Keratinocyte (primary cell): ENCODE results near the gene ASTL. TPM values are rescaled to one million over a fixed set of nuclear protein-coding genes. Genes with fewer than 3 reads are reported as not detected.

Experiments
- DNase-seq: peaks from one replicate; pipeline ENCODE4 v3.0.0-alpha.2; 2011; ENCODE audit warnings: low read depth, missing footprints, low spot score
- FAIRE-seq: peaks from 2 replicates; lab custom pipeline; 2011; peaks lifted over from hg19 to GRCh38; lab: Jason Lieb, UNC
- H2AFZ ChIP-seq: 2 replicates; pipeline ENCODE4 v1.6.0; 2012; ENCODE audit warnings: low read length, control low read depth, inconsistent platforms; ENCODE audit not compliant: control insufficient read depth
- H3K27ac ChIP-seq: 2 replicates; pipeline ENCODE4 v1.5.1; 2011; ENCODE audit warnings: low read length; ENCODE audit not compliant: control insufficient read depth, insufficient read depth
- H3K27me3 ChIP-seq: 3 replicates; pipeline ENCODE4 v1.6.0; 2011; ENCODE audit warnings: low read length; ENCODE audit not compliant: control insufficient read depth, insufficient read depth; ENCODE audit errors: extremely low read depth
- H3K36me3 ChIP-seq, 2 experiments: 2 replicates in 1 of 2; 3 replicates in 1 of 2; pipeline ENCODE4 v1.5.1; 2011; ENCODE audit warnings: low read length in 2 of 2, mild to moderate bottlenecking in 1 of 2; ENCODE audit not compliant: control insufficient read depth in 2 of 2, insufficient read depth in 2 of 2; ENCODE audit errors: extremely low read depth in 1 of 2
- H3K4me1 ChIP-seq: 3 replicates; pipeline ENCODE4 v1.5.1; 2011; ENCODE audit warnings: low read length; ENCODE audit not compliant: control insufficient read depth, insufficient read depth; ENCODE audit errors: extremely low read depth
- H3K4me2 ChIP-seq: 3 replicates; pipeline ENCODE4 v1.6.0; 2011; ENCODE audit warnings: low read depth, low read length; ENCODE audit not compliant: control insufficient read depth, insufficient read depth; ENCODE audit errors: extremely low read depth
- H3K4me3 ChIP-seq, 3 experiments: fragments of 200-600 bp in 1 of 3; sonication (generic) in 1 of 3; 2 replicates in 2 of 3; 3 replicates in 1 of 3; pipeline ENCODE4 v1.5.1; 2011 to 2016; ENCODE audit warnings: low read length in 3 of 3, mild to moderate bottlenecking in 3 of 3, control low read depth in 2 of 3, inconsistent platforms in 1 of 3, low read depth in 1 of 3, mixed read lengths in 1 of 3, mixed run types in 1 of 3, moderate library complexity in 1 of 3; ENCODE audit not compliant: control insufficient read depth in 2 of 3, insufficient read depth in 2 of 3; ENCODE audit errors: extremely low read depth in 1 of 3
- H3K79me2 ChIP-seq: 2 replicates; pipeline ENCODE4 v1.6.0; 2012; ENCODE audit warnings: low read length; ENCODE audit not compliant: control insufficient read depth, insufficient read depth
- H3K9ac ChIP-seq: 3 replicates; pipeline ENCODE4 v1.6.0; 2011; ENCODE audit warnings: low read length; ENCODE audit not compliant: control insufficient read depth, insufficient read depth; ENCODE audit errors: extremely low read depth
- H3K9me1 ChIP-seq: 3 replicates; pipeline ENCODE4 v1.6.0; 2011; ENCODE audit warnings: low read length; ENCODE audit not compliant: control insufficient read depth, insufficient read depth; ENCODE audit errors: extremely low read depth
- H3K9me3 ChIP-seq: 2 replicates; pipeline ENCODE4 v1.5.1; 2012; ENCODE audit warnings: low read depth, low read length; ENCODE audit not compliant: control insufficient read depth
- H4K20me1 ChIP-seq: 3 replicates; pipeline ENCODE4 v1.6.0; 2011; ENCODE audit warnings: low read length; ENCODE audit not compliant: control insufficient read depth, insufficient read depth; ENCODE audit errors: extremely low read depth
- CTCF ChIP-seq, 3 experiments: IDR thresholded peaks in 1 of 3; conservative IDR thresholded peaks in 1 of 3; optimal IDR thresholded peaks in 1 of 3; 2 replicates in 2 of 3; 3 replicates in 1 of 3; pipeline versions ENCODE3 to v1.5.1; 2011; ENCODE audit warnings: low read length in 3 of 3, mild to moderate bottlenecking in 3 of 3, moderate library complexity in 2 of 3, control low read depth in 1 of 3, inconsistent platforms in 1 of 3; ENCODE audit not compliant: insufficient read depth in 2 of 3; ENCODE audit errors: extremely low read depth in 1 of 3
- EZH2 ChIP-seq: IDR thresholded peaks from one replicate; pipeline ENCODE4 v1.6.1; 2012; ENCODE audit warnings: inconsistent platforms, mild to moderate bottlenecking, low read length, moderate library complexity
- dilution Hi-C: fragments of 300-500 bp; cut with MboI; formaldehyde crosslinking; loops from one replicate; pipeline ENCODE4 v1.7.0; 2020; ENCODE audit warnings: low sequenced_read_pairs; ENCODE audit not compliant: extremely low pct_ligation_motif_present
- polyA plus RNA-seq, 5 experiments: library from polyadenylated mRNA; depleted of rRNA in 3 of 5; stranded (reverse) in 3 of 5; stranded (forward) in 1 of 5; unstranded in 1 of 5; fragments of >200 nt; gene quantifications; 1 replicate in 1 of 5; 2 replicates in 3 of 5; 3 replicates in 1 of 5; pipeline versions ENCODE4 v1.2.1 to v1.2.3, GENCODE V29; 2011 to 2012; ENCODE audit warnings: missing spikeins in 2 of 5, low read depth in 1 of 5, low replicate concordance in 1 of 5

Gene ASTL
- polyA plus RNA-seq, 1 donor (not counting 4 experiments of a cell fraction or from before 2014, with no cell fraction given): not detected

DNA sequence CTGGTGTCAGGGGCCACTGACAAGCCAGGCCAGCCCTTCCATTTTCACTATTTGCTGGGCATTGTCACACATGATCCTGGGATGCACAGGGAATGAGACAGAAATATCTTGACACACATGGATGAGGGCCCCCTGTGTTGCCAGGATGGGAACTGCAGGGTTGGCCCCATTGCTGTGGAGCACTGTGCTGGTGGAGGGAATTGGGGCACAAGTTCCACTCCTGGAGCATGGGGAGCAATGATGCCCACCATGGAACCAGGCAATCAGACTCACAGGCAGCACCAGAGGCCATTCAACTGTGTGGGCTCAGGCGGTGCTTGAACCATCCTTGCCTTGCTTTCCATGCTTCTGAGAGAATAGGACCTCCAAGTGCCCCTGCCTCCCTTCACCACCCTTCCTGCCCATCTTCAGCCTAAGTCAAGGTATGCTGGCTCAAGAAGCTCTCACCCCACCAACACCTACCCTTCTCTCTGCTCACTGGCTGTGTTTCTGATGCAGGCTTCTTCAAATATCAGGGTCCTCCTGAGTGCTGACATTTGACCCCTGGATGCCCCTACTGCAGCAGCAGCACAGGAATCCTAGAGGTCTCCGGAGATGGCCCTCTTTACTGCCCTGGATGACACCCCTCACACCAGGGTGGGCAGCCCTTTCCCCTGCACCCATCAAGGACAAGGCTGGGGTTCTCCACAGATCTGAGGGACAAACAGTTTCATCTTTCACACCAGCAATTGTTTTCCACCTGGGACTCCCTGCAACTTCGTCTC is 33.0 kb downstream of the ASTL start:
- Histone ChIP-seq H2AFZ (no peak overlapping the region), H3K9me1 (no peaks in the 10 kb centered on the region), H3K9ac (no peak overlapping the region), H3K79me2 (no peaks in the 10 kb centered on the region), H3K27me3 (peaks cover 16% of the 10 kb centered on the region), H3K4me1 (no peaks in the 10 kb centered on the region), H3K27ac (no peak overlapping the region), H4K20me1 (no peaks in the 10 kb centered on the region), H3K4me3 (no peak overlapping the region), H3K4me2 (no peak overlapping the region), H3K9me3 (peaks cover 3% of the 10 kb centered on the region), H3K36me3 (no peaks in the 10 kb centered on the region)
- DNase-seq: no peak
- TF ChIP-seq EZH2 (no peak), CTCF (optimal IDR thresholded peaks at IDR 0.05 in 1 of 3, IDR thresholded peaks at IDR 0.05 in 1 of 3, conservative IDR thresholded peaks at IDR 0.05 in 1 of 3; ENCODE audit: extremely low read depth in 1 of 3, insufficient read depth in 2 of 3, low read length in 3 of 3) (no peak)
- no peak for FAIRE-seq
- dilution Hi-C loops: no loop called here

DNA sequence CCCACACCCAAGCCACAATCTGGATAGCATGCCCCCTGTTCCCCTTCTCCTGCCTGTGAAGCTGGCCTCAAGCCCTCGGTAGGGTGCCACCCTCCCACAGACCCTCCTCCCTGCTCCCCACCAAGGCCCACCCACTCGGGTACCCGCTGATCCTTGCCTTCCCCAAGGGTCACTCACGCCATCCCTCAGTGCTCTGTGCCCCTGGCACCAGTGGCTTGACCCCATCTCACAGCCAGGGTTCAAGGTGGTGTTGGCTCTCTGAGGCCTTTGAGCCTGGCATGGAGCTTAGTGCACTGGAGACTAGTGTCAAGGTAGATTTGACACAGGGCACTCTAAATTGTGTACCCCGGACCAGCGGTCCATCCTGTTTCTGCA is 33.8 kb downstream of the ASTL start:
- dilution Hi-C loops: no loop called here

More for the DNA sequence above, 33.8 kb downstream of the ASTL start:
- Histone ChIP-seq H3K36me3 (no peaks in the 10 kb centered on the region), H3K79me2 (no peaks in the 10 kb centered on the region), H3K9ac (no peak overlapping the region), H3K4me1 (no peaks in the 10 kb centered on the region), H3K27me3 (peaks cover 11% of the 10 kb centered on the region), H3K4me3 (no peak overlapping the region), H4K20me1 (no peaks in the 10 kb centered on the region), H2AFZ (no peak overlapping the region), H3K9me3 (peaks cover 3% of the 10 kb centered on the region), H3K27ac (no peak overlapping the region), H3K4me2 (no peak overlapping the region), H3K9me1 (no peaks in the 10 kb centered on the region)
- TF ChIP-seq EZH2 (no peak), CTCF (optimal IDR thresholded peaks at IDR 0.05 in 1 of 3, IDR thresholded peaks at IDR 0.05 in 1 of 3, conservative IDR thresholded peaks at IDR 0.05 in 1 of 3; ENCODE audit: extremely low read depth in 1 of 3, insufficient read depth in 2 of 3, low read length in 3 of 3) (no peak)
- FAIRE-seq (no peak), DNase-seq (no peak)
